Mucosa of descending colon (tissue), 3 donors: ENCODE data around the gene PARN. TPM values are rescaled to one million over a fixed set of nuclear protein-coding genes. Genes with fewer than 3 reads are reported as not detected.
A peak's percentile ranks its signal among the peaks of the same experiment; 100 is the strongest.
"Not testable (repeated sequence)": the region's sequence is repeated elsewhere in the genome, so short reads cannot be mapped to it uniquely, and the experiment has no call there.

Source experiments
- ATAC-seq: fragments of 200-7000 bp; cut with Tn5 transposase; one replicate; pipeline ENCODE4 v1.9.1; 2020; ENCODE audit warnings: mild to moderate bottlenecking, moderate library complexity
- DNase-seq, 3 donors: peaks; one replicate each; pipeline ENCODE4 v3.0.0-alpha.2; 2020
- H3K36me3 ChIP-seq: fragments of 200-600 bp; one replicate; pipeline ENCODE4 v1.8.0; 2021; ENCODE audit warnings: low read depth, mild to moderate bottlenecking
- H3K4me1 ChIP-seq: fragments of 200-600 bp; one replicate; pipeline ENCODE4 v1.8.0; 2021; ENCODE audit warnings: low read depth, mild to moderate bottlenecking
- H3K4me3 ChIP-seq: fragments of 200-600 bp; one replicate; pipeline ENCODE4 v1.8.0; 2021; ENCODE audit warnings: mild to moderate bottlenecking
- H3K9me3 ChIP-seq: fragments of 200-600 bp; one replicate; pipeline ENCODE4 v1.8.0; 2021; ENCODE audit warnings: mild to moderate bottlenecking
- intact Hi-C, 2 donors: fragments of 100-400 bp; cut with DNase I in 1 of 2; cut with micrococcal nuclease in 1 of 2; formaldehyde crosslinking; loops; one replicate each; pipeline versions ENCODE4 v1.11.0 to v1.11.1; 2022; cut with DNase I, micrococcal nuclease
- total RNA-seq, 3 donors: library from RNA; stranded (reverse); fragmentation: NEBNext Ultra II Directional in 2 of 3; extraction: Animal tissue kit (Norgen Biotek cat#: 25700) in 2 of 3; gene quantifications; one replicate each; pipeline versions ENCODE4 v1.2.1 to v1.2.4, GENCODE V29; 2021 to 2023
- TF ChIP-seq, protein P1 (sequence below): fragments of 200-600 bp; IDR thresholded peaks from one replicate; pipeline ENCODE4 v1.8.0; 2022; ENCODE audit warnings: antibody characterized with exemption, mild to moderate bottlenecking
- donor health status: DM: no; HTN: no; CAD: no; lungs with moderate emphysema.
- donor health status: DM: no; HTN: no; CAD: no.
- donor health status: DM: no; HTN: yes; CAD: no.

The PARN gene
- total RNA-seq, 3 donors from 2014 or later: 31.5 to 34.0 (median 33.3) TPM

DNA sequence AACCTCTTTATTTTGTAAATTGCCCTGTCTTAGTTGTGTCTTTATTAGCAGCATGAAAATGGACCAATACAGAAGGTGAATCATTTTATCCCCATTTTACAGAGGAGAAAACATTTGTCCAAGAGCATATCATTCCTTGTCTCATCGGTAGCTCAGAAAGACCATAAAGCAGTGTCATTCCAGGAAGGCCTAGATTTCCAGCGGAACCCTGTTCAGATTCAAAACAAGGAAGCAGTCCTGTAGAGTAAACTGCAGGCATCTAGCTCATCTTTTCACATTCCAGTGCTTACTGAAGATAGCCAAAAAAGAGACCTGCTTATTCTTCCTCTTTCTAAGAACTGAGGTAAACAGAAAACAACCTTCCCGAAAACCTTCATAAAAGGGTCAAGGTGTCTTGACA lies 54.0 kb downstream of the PARN start:
- H3K9me3 ChIP-seq: no peaks in the 10 kb centered on the region
- intact Hi-C loops: no loop called here
- H3K4me3 ChIP-seq: no peak overlapping the region
- DNase-seq: no peak
- TF ChIP-seq, protein P1, sequence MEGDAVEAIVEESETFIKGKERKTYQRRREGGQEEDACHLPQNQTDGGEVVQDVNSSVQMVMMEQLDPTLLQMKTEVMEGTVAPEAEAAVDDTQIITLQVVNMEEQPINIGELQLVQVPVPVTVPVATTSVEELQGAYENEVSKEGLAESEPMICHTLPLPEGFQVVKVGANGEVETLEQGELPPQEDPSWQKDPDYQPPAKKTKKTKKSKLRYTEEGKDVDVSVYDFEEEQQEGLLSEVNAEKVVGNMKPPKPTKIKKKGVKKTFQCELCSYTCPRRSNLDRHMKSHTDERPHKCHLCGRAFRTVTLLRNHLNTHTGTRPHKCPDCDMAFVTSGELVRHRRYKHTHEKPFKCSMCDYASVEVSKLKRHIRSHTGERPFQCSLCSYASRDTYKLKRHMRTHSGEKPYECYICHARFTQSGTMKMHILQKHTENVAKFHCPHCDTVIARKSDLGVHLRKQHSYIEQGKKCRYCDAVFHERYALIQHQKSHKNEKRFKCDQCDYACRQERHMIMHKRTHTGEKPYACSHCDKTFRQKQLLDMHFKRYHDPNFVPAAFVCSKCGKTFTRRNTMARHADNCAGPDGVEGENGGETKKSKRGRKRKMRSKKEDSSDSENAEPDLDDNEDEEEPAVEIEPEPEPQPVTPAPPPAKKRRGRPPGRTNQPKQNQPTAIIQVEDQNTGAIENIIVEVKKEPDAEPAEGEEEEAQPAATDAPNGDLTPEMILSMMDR: no peak
- H3K36me3 ChIP-seq: no peaks in the 10 kb centered on the region
- ATAC-seq: peak; percentile 81
- H3K4me1 ChIP-seq: peaks cover 6% of the 10 kb centered on the region

DNA sequence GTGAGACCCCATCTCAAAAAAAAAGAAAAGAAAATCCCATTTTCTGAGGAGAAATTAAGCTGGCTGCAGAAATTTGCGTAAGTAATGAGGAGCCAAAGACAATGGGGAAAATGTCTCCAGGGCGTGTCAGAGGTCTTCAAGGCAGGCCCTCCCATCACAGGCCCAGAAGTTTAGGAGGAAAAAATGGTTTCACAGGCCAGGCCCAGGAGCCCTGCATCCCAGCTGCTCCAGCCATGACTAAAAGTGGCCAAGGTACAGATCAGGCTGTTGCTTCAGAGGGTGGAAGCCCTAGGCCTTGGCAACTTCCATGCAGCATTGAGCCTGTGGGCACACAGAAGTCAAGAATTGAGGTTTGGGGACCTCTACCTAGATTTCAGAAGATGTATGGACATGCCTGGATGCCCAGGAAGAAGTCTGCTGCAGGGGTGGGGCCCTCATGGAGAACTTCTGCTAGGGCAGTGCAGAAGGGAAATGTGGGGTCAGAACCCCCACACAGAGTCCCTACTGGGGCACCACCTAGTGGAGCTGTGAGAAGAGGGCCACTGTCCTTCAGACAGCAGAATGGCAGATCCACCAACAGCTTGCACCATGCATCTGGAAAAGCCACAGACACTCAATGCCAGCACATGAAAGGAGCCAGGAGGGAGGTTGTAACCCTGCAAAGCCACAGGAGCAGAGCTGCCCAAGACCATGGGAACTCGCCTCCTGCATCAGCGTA lies 55.2 kb downstream of the PARN start:
- H3K36me3 ChIP-seq, H3K4me3 ChIP-seq, ATAC-seq, intact Hi-C loops, H3K4me1 ChIP-seq, DNase-seq, H3K9me3 ChIP-seq: not testable (repeated sequence)

DNA sequence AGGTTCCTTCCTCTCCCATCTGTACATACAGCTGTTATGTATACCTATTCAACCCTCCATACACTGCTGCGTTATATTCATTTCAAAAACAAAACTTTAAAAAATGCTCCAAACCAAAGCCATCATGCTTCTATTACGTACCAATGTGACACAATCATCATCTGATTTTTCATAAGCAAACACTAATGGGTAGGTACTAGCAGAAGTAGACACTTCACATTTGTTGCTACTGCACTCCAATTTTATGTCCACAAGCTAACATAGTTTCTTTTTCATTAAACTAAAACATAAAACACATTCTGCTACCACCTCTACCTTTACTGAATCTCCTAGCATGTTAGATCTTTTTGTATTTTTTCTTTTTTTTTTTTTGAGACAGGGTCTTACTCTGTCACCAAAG lies 57.5 kb downstream of the PARN start:
- ATAC-seq (no peak), DNase-seq (no peak)
- intact Hi-C loops: no loop called here
- no peaks in the 10 kb centered on the region for H3K9me3 ChIP-seq
- H3K4me1 ChIP-seq: peaks cover 19% of the 10 kb centered on the region
- no peak overlapping the region for H3K4me3 ChIP-seq
- H3K36me3 ChIP-seq: no peaks in the 10 kb centered on the region
- TF ChIP-seq, protein P1: no peak

DNA sequence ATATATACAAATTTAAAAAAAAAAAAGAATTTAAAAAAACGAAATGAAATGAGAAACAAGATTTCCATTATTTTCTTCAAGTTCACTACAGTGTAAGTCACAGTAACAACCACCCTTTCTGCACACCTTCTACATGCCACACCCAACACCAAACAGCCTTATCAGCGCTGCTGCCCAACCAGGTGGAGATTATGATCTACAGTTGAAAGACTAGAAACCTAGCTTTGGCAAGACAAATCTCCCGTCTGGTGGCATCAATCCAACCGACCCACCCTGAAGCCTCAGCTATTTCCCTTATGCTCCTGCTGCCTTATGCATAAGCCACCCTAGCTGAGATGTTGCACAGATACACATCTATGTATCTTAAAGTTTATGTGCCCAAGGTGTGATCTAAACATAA lies 60.8 kb downstream of the PARN start:
- peaks cover 38% of the 10 kb centered on the region for H3K4me1 ChIP-seq
- H3K36me3 ChIP-seq: no peaks in the 10 kb centered on the region
- TF ChIP-seq, protein P1: no peak
- intact Hi-C loops: no loop called here
- ATAC-seq: peak; percentile 78
- peak; percentile 67 to 92 (median 78) for DNase-seq
- no peak overlapping the region for H3K4me3 ChIP-seq
- no peaks in the 10 kb centered on the region for H3K9me3 ChIP-seq

DNA sequence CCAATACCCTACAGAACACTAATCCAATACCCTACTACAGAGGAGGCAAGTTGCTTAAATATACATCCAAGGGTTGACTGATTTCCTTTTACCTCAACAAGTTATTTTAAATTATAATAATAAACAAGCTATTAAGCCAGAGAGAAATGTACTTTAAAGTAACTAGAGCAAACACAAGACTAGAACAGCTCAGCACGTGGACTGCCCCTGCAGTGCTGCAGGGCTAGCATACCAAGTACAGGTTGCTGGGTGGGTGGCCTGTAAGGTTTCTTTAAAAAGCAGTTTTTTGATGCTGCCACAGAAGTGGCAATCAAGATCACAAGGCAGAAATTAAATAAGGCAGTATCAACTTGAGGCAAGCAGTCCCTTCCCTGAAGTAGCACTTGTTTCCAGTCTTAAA lies 63.5 kb downstream of the PARN start:
- TF ChIP-seq, protein P1: no peak
- no peak overlapping the region for H3K4me3 ChIP-seq
- DNase-seq (no peak), ATAC-seq (no peak)
- H3K36me3 ChIP-seq: no peaks in the 10 kb centered on the region
- H3K9me3 ChIP-seq: no peaks in the 10 kb centered on the region
- intact Hi-C loops: no loop called here
- peaks cover 56% of the 10 kb centered on the region for H3K4me1 ChIP-seq

DNA sequence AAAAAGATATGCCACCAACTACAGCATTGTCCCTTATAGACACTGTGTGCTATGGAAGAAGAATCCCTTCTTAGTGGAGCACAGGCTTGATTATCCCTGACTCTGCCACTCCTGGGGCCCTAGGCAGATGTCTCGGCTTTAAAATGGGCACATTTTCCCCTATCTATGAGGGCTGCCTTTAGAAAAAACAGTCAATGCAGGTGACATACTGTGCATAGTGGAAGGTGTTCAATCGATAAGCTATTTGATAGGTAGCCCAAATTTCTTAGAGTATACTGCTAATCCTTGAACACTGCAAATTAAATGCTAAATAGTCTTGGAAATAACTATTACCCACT lies 64.4 kb downstream of the PARN start:
- Histone ChIP-seq H3K4me1 (peaks cover 58% of the 10 kb centered on the region), H3K36me3 (no peaks in the 10 kb centered on the region), H3K4me3 (no peak overlapping the region), H3K9me3 (no peaks in the 10 kb centered on the region)
- intact Hi-C loops: no loop called here
- no peak for ATAC-seq
- TF ChIP-seq, protein P1: no peak
- no peak for DNase-seq
